ENCODE data around the gene BIN1. TPM values are rescaled to one million over a fixed set of nuclear protein-coding genes. Genes with fewer than 3 reads are reported as not detected.

Gene BIN1
- total RNA-seq, 2 experiments from 2014 or later: 95.2 to 102 TPM

GRCh38 chr2:127020536-127020935 is 86.4 kb downstream of the BIN1 start:
- ATAC-seq (no peak), DNase-seq (no peak)
- intact Hi-C loops (cut with micrococcal nuclease): no loop called here
- Mint-ChIP-seq H3K4me3 (no peak overlapping the region), H3K27ac (no peak overlapping the region), H3K9me3 (peaks cover 4% of the 10 kb centered on the region), H3K27me3 (peaks cover 6% of the 10 kb centered on the region), H3K36me3 (ENCODE audit: low read depth) (no peaks in the 10 kb centered on the region), H3K4me1 (ENCODE audit: low read depth) (peaks cover 5% of the 10 kb centered on the region)
- no peak for TF ChIP-seq CTCF (IDR thresholded peaks at IDR 0.05)
- CTCF ChIA-PET: interaction anchor here (1.0 to 1.5 kb wide), 2 partner anchors 16 to 49 kb away, joined by 3 to 6 read pairs; no protein-coding TSS in a partner anchor
- POLR2A ChIA-PET: no interaction called here

- DNase-seq: no peak
- Mint-ChIP-seq H3K4me1 (ENCODE audit: low read depth) (no peaks in the 10 kb centered on the region), H3K9me3 (no peaks in the 10 kb centered on the region), H3K27me3 (peaks cover 11% of the 10 kb centered on the region), H3K36me3 (ENCODE audit: low read depth) (no peaks in the 10 kb centered on the region), H3K27ac (no peak overlapping the region), H3K4me3 (no peak overlapping the region)
- intact Hi-C loops (cut with micrococcal nuclease): no loop called here
- ChIA-PET CTCF (interaction anchor here (1.0 to 1.4 kb wide), 2 partner anchors 62 to 489 kb away, joined by 3 read pairs; no protein-coding TSS in a partner anchor), POLR2A (interaction anchor here (1.0 kb wide), 1 partner anchor 15 kb away, joined by 4 read pairs; no protein-coding TSS in a partner anchor)
- no peak for TF ChIP-seq CTCF (IDR thresholded peaks at IDR 0.05)
- ATAC-seq: no peak
Observed at GRCh38 chr2:127017548-127017947, 89.4 kb downstream of the BIN1 start.

GRCh38 chr2:127016329-127016728 is 90.6 kb downstream of the BIN1 start:
- DNase-seq: no peak
- no peaks in the 10 kb centered on the region for H3K9me3 Mint-ChIP-seq
- no peaks in the 10 kb centered on the region for H3K36me3 Mint-ChIP-seq (ENCODE audit: low read depth)
- intact Hi-C loops (cut with micrococcal nuclease): no loop called here
- no peak overlapping the region for H3K27ac Mint-ChIP-seq
- H3K4me1 Mint-ChIP-seq (ENCODE audit: low read depth): no peaks in the 10 kb centered on the region
- H3K4me3 Mint-ChIP-seq: no peak overlapping the region
- ChIA-PET CTCF (no interaction called here), POLR2A (no interaction called here)
- no peak for ATAC-seq
- H3K27me3 Mint-ChIP-seq: peaks cover 14% of the 10 kb centered on the region
- TF ChIP-seq CTCF (IDR thresholded peaks at IDR 0.05): no peak

- intact Hi-C loops (cut with micrococcal nuclease): no loop called here
- ATAC-seq (no peak), DNase-seq (no peak)
- no peak for TF ChIP-seq CTCF (IDR thresholded peaks at IDR 0.05)
- H3K27me3 Mint-ChIP-seq: peaks cover 14% of the 10 kb centered on the region
- POLR2A ChIA-PET: no interaction called here
- H3K9me3 Mint-ChIP-seq: no peaks in the 10 kb centered on the region
- no peak overlapping the region for H3K4me3 Mint-ChIP-seq
- no peaks in the 10 kb centered on the region for H3K4me1 Mint-ChIP-seq (ENCODE audit: low read depth)
- CTCF ChIA-PET: no interaction called here
- no peaks in the 10 kb centered on the region for H3K36me3 Mint-ChIP-seq (ENCODE audit: low read depth)
- H3K27ac Mint-ChIP-seq: no peak overlapping the region
Observed at GRCh38 chr2:127015106-127015910, 91.6 kb downstream of the BIN1 start.

GRCh38 chr2:127014630-127015029 is 92.3 kb downstream of the BIN1 start:
- H3K4me3 Mint-ChIP-seq: no peak overlapping the region
- no peaks in the 10 kb centered on the region for H3K4me1 Mint-ChIP-seq (ENCODE audit: low read depth)
- ChIA-PET POLR2A (no interaction called here), CTCF (no interaction called here)
- intact Hi-C loops (cut with micrococcal nuclease): no loop called here
- no peak for DNase-seq
- H3K36me3 Mint-ChIP-seq (ENCODE audit: low read depth): no peaks in the 10 kb centered on the region
- peaks cover 15% of the 10 kb centered on the region for H3K27me3 Mint-ChIP-seq
- no peak for ATAC-seq
- H3K27ac Mint-ChIP-seq: no peak overlapping the region
- TF ChIP-seq CTCF (IDR thresholded peaks at IDR 0.05): no peak
- no peaks in the 10 kb centered on the region for H3K9me3 Mint-ChIP-seq
